GM21528 (cell line): Measurements from ENCODE around the gene KCNH2.

Source experiments
- ATAC-seq: cut with Tn5 transposase; IDR thresholded peaks from one replicate; pipeline ENCODE4 v1.9.1; 2021; ENCODE audit warnings: mild to moderate bottlenecking, moderate library complexity; ENCODE audit not compliant: unreplicated experiment, low FRiP score

Gene KCNH2

DNA sequence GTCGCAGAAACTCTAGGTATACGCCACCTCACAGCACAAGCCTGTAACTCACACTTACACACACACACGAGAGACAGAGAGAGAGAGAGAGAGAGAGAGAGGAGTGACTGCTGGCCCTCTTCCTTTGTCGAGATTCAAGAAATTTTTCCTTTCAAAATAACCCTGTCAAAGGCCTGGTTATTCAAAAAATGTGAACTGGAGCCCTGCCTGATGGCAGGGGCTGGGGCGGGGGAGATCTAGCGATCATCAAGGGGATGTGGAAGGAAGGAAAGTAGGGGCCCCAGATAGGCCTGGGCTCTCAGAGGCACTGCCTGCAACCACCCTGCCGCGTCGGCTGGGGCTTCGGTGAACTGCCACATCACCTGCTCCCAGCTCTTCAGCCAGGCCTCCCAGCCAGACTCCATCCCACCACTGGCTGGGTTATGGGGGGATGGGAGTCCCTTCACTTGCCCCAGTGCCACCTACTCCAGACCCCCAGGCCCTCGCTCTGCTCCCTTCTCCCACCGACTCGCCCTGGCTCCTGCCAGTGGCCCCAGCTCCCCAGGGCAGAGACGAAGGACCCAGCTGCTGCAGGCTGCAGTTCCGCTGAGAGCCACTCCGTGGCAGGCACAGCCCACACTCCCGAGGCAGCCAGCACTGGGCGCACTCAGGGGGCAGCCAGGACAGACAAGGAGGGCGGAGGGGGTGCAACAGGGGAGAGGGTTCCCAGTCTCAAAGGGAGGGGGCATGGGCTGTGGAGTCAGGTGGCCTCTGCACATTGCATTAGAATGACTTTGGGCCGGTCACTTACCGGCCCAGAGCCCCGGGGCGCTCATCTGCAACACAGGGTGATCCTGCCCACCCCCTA, 15.3 kb downstream of the KCNH2 start:
- no peak for ATAC-seq

DNA sequence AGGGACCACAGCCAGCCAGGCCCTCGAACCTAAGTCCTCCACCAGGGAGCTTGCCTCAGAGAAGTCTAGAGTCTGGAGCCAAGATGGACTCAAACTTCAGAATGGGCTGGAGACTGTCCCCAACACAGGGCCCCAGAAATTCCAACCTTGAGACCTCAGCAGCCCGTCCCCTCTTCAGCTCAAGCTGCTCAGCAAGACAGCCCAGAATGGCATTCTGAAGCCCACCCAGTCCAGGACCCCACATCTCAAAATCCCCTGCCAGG, 15.9 kb downstream of the KCNH2 start:
- no peak for ATAC-seq

DNA sequence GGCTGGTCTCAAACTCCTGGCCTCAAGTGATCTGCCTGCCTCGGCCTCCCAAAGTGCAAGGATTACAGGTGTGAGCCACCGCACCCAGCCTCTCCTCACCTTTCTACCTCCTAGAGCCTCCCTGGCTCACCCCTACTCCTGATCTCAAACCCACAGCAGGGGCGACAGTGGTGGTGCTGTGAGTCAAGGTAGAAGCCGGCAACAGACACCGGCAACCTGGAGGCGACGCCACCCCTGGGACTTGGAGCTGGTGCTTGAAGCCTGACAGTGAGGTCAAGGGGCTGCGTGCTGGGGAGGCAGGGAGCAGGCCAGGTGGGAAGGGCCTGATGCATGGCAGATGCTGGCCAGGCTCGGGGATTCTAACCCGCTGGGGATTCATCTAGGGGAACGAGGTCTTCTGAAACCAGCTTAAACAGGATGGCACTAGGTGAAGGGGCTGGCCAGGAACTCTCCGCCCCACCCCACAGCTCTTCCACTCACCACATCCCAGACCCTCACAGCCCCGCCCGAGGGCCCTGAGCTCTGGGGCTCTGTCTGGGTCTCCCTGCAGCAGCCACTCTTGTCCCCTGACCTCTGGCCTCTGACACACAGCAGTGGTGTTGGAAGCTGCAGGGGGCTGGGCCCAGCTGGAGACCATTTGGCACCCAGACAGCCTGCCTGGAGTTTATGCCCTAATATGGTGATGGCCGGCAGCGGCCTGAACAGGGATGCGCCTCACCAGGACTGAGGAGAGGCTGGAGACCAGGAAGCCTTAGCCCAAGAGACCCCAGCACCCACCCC, 16.4 kb downstream of the KCNH2 start:
- ATAC-seq, result no peak

DNA sequence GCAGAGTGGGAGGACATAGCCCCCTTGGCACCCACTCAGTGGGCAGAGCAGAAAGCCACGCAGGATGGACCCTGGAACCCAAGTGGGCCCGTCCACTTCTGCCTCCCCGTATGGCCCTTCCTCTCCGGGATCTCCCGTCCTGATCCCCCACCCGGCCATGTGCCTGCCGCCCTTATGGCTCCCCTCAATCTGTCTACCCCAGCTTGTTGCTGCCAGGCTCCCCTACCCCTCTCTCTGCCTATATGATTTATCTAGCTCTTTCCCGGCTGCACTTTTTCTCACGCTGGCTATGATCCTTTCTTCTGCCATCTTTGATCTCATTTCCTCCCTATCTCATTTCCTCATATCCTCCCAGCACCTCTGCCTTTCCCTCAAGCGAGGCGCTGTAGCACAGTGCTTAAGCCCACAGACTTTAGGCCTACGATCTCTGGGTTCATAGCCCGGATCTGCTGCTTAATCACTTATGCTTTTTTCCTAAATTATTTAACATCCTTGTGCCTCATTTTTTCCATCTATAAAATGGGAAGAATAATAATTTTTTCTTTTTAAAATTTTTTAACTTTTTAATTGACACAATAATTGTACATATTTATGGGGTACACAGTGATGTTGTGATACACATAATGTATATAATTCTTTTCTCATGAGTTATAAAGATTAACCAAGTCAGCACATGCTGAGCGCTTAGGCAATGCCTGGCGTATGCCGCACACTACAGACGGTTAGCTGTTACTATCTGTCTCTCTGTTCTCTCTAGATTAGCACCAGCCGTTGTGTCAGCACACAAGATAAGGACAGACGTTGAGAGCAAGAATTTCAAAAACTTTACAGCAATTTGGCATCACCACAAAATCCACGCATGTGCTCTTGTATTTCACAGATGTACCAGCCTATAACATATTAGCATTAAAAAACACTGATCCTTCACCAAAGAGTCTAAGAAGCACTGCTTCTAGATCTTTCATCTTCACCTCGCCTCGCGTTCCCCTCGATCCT, 18.1 kb downstream of the KCNH2 start:
- ATAC-seq, result no peak

DNA sequence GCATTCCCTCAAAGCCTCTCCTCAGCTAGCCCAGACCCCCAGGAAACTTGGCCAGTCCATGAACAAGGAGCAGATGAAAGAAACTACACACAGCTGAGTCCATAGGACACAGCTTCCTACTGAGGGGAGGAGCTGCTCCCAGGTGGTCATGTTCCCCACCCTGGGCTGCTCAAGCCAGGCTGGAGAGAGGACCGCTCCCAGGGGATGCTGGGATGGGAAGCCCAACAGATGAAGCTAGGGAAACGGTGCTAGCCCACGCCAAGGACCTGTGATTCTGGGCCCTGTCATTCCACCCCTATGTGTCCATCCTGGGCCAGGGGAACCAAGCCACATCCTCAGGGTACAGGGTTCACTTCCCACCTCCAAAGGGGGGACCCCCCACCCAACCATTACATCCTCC, 19.0 kb downstream of the KCNH2 start:
- no peak for ATAC-seq

DNA sequence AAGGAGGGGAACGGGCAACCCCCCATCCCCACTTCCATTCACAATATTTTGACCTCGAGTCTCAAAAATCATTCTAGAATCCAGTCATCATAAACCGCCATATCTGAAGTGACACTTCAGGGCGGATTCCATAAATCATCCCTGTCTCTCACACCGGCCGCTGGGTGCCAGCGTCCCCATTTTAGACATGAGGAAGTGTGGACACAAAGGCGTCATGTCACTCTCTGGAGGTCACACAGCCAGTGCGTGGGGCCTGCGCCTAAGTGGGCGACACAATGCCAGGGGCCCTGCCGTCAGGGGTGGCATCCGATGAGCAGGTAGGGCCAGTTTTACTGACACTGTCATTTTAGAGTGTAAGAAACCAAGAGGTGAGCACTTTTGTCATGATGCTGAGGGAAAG, 19.5 kb downstream of the KCNH2 start:
- no peak for ATAC-seq

DNA sequence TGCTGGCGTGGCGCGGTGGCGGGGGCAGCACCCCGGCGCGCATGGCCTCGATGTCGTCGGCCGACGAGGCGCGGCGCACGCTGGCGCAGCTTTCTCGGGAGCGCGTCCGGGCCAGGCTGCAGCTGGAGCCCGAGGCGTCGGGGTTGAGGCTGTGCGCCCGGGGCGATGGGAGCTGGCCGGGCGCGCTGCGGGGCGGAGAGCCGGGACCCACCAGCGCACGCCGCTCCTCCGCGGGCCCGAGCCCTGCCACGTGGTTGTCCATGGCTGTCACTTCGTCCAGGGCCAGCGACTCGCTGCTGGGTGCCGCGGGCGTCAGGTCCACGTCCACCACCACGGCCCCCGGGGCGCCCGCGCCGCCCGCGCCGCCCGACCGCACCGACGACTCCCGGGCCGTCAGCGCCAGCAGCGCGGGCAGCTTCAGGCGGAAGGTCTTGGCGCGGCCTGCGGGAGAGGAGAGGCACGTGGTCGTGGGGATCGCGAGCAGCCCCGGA, 20.0 kb downstream of the KCNH2 start:
- no peak for ATAC-seq

DNA sequence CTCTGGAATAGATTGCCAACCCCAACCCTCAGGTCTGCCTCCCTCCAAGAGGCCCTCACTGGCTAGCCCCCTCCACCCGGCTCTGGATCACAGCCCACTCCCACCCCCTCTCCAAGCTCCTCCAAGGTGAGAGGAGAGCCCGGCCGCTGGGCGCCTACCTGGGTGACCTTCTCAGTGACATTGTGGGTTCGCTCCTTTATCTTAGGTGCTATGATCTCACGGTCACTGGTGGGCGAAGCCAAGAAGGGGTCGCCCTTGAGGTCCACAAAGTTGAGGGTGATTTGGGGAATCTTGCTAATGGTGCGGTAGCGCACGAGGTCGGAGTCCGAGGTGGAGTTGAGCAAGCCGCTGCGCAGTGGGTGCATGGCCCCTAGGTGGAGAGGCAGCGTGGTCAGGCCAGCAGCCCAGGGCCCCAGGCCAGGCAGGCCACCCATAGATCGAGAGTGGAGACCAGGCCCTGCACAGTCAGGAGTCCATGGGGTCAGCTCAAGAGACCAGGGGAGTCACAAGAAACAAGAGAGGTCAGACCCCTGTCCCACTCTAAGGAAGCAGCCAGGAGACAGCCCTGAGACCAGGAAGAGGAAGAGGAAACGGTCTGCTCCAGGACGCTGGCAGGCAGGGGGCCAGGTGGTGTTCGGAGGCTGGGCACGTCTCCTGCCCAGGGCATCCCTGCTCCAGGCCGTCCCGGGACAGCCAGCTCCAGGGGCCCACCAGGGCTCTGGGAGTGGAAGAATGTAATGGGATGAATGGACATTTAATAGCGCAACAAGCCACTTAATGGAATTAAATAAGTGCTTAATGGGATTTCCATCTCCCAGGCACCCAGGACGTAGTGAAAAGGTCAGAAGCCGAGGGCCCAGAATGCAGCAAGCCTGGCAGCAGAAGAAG, 20.7 kb downstream of the KCNH2 start:
- ATAC-seq, result no peak

DNA sequence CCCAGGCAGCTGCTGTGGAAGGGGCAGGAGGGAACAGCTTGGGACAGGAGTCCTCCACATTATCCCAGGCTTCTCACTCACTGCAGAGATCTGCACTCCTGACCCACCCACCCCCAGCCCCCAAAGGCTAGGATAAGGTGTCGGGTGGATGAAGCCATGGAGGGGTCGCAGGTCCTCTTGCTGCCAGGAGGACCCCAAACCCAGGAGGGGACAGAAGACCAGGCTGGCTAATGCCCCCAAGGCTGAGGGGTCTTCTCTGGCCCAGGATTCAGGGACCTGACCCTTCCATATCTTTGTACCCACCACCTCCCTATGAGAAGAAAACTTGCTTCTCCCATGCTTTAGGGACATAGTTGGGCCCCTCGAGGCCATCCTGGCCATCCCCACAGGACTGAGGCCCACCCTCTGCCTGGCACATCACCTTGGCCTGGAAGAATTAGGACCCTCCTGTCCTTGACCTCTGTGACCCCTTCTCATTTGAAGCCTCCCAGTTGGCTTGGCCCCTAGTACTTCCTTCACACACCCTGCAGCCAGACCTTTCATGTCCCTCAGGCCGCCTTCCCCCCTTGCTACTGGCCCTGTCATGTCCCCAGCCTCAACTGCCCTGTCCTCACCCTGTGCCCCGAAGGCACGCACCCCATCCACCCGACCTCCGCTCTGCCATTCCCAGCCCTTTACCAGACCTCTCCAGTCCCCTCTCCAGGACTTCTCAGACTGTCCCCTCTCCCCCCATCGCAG, 21.6 kb downstream of the KCNH2 start:
- ATAC-seq, result no peak

DNA sequence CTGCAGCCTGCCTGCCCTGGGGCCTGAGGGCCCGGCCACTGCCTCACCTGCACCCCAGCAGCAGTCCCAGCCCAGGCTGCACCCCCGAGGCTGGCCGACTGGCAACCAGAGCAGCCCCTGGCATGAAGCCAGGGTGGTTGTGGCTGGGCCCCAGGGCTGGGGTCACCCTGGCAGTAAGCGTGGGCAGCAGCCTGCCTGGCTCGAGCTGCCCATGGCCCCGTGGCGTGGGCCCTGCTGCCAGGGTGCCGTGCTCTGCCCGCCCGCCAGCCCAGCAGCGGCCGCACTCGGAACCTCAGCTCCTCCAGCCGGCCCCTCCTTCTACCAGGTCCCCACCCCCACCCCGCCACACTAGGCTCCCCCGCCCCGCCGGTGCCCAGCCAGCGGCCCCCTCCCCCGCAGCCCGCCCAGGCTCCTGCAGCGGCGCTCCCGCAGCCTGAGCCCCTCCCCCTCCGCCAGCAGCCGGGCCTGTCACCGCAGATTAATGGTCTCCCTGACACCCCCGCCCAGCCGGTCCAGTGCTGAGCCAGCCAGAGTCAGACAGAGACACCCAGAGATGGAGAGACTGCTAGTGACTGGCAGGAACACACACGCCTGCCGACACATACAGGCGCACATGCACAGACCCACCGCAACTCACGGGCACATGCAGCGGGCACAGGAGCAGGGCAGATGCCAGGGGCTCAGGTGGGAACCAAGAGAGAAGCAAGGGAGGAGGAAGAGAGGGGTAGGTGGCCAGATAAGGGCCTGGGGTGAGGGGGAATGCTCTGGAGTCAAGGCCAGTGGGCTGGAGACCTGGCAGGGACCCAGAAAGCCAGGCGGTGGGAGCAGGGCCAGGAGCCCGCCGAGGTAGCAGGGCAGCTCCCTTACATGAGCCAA, 22.4 kb downstream of the KCNH2 start:
- ATAC-seq, result no peak

DNA sequence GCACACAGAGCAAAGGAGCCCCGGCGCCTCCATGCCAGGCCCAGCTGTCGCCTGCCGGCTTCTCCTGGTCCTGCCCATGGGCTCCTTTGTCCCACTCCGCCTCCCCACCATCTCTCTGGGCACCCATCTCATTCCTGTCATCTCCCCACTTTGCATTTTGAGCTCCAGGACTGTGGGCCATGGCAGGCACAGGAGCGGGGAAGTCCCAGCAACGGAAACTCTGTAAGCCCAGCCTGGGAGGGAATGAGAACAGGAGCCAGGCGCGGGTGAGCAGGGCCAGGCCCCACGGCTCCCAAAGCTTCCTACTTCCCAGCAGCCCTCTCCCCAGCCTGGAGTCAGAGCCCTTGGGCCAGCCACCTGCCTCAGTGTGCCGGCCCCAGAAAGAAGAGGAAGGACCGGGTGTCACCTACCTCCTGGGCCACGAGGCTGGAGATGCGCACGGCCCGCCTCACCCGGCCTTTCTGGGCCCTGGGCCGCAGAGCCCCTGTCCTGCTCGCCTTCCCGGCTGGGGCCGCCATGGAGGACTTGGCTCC, 23.1 kb downstream of the KCNH2 start:
- no peak for ATAC-seq

DNA sequence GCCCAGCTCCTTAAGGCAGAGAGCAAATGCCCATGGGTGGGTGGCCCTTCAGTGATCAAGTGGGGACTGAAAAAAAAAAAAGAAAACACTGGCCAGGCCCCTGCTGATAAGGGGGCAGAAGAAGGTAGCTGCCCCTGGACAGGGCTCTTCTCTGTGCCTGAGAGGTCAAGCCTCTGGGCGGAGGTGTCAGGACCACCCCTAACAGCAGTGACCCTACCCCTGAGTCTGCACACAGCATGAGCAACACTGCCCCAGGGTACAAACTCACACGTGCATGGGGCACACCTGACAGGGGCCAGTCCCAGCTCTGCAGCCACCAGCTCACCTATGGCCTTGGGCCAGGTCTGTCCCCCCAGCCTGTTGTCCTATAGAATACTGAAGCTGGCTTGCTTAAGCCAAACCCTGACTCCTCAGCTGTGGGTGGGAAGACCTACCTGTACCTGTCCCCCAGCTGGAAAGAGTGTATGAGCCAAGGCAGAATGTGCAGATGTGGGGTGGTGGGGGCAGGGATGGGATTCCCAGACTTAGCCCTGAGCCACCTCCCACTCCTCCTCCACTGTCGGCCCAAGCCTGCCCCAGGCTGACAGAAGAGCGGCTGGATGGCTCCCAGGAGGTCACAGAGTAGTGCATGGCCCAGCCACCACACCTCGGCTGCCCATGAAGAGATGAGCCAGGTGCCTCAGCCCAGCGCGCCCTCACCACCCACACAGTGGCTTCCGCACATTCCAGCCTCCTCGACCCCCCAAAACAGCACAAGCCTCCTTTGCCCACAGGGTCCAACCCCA, 23.7 kb downstream of the KCNH2 start:
- ATAC-seq, result no peak

DNA sequence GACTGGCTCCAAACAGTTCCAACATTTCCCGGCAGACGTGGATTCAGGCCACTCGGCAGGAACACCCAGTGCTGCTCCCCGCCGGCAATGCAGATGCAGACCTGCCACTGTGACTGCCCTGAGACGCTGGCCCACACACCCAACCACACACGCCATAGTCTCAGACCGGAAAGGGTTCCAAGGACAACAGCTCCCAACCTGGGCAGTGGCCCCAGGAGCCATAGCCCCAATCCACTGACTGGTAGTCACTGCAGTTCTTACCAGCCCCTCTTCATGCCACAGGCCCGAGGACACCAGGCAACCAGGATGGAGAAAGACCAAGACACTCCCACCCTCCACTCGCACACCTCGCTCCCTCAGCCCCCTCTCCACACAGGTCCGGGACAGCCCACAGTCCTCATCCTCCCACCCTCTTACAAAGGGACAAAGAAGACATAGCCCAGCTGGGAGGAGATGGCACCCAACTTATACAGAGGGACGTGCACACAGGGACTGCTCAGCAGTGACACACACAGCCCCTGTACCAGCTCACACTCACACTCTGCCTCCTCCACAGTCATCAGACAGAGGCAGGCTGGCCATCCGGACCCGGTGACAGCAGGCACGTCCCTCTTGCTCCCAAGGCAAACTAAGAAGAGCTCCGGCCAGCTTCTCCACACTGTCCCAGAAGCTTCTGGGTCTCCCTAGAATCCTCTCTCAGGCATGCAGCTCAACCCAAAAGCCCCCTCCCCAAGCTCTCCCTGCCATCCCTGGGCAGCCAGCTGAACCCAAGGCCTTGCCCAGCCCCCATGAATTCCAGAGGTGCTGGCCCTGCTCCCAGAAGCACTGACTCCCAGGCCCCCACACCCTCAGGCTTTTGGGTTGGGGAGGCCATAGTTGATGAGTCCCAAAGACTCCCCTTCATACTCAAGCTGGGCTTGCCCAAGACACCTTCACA, 24.8 kb downstream of the KCNH2 start:
- no peak for ATAC-seq

DNA sequence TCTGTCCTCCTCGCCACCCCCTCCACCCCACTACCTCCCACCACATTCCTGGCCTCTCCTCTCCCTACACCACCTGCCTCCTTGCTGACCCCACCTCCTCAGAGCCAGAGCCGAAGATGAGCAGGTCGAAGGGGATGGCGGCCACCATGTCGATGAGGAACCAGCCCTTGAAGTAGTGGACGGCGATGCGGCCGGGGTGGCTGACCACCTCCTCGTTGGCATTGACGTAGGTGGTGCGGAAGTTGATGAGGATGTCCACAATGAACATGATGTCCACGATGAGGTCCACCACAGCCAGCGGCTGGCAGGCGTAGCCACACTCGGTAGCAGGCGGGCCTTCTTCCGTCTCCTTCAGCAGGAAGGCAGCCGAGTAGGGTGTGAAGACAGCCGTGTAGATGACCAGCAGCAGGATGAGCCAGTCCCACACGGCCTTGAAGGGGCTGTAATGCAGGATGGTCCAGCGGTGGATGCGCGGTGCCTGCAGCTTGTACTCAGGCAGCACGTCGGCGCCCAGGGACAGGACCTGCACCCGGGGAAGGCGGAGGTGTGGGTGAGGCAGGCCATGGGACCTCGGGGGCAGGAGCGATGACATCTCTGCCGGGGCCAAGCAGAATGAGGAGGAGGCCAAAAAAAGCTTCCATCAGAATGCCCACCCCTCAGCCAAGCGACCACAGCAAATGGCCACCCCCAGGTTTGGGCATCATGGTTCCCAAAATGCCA, 25.6 kb downstream of the KCNH2 start:
- no peak for ATAC-seq

DNA sequence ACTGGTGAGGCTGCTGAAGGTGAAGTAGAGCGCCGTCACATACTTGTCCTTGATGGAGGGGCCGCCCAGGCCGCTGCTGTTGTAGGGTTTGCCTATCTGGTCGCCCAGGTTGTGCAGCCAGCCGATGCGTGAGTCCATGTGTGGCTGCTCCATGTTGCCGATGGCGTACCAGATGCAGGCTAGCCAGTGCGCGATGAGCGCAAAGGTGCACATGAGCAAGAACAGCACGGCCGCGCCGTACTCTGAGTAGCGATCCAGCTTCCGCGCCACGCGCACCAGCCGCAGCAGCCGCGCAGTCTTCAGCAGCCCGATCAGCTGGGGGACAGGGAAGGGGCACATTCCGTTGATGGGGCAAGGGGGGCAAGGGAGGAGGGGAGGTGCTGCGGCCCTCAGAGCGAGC, 26.6 kb downstream of the KCNH2 start:
- no peak for ATAC-seq

DNA sequence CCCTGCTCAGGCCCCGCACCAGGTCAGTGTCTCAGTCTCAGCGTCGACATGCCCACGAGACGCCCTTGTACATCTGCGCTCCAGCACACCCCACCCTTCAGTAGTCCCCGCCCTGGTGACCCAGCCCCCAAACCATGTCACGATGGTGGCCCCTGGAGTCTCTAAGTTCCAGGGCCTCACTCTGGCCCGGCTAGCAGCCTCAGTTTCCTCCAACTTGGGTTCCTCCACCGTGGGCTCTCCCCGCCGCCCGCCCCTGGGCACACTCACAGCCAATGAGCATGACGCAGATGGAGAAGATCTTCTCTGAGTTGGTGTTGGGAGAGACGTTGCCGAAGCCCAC, 27.0 kb downstream of the KCNH2 start:
- ATAC-seq, result no peak
